K562 (cell line): Measurements from ENCODE around the gene EPO. TPM values are rescaled to one million over a fixed set of nuclear protein-coding genes. Genes with fewer than 3 reads are reported as not detected.

Source experiments
- ARHGAP35 ChIP-seq: fragments of 450-650 bp; IDR thresholded peaks from 2 replicates; pipeline ENCODE4 v1.6.1; 2018; ENCODE audit not compliant: partially characterized antibody
- ARNT ChIP-seq, 2 experiments: fragments of 450-650 bp; IDR thresholded peaks; 2 replicates each; pipeline ENCODE4 v1.6.1; 2016; ENCODE audit warnings: mild to moderate bottlenecking in 1 of 2
- ELF2 ChIP-seq: fragments of 250-450 bp; sonication (Bioruptor Pico); IDR thresholded peaks from 2 replicates; pipeline ENCODE4 v1.5.0; 2021; ENCODE audit warnings: mild to moderate bottlenecking
- HDAC1 ChIP-seq, 2 experiments: fragments of 450-650 bp; IDR thresholded peaks; 2 replicates each; pipeline ENCODE4 v1.6.1; 2016 to 2017; ENCODE audit warnings: inconsistent platforms in 1 of 2, mild to moderate bottlenecking in 1 of 2, moderate library complexity in 1 of 2
- HMGN3 ChIP-seq: IDR thresholded peaks from 2 replicates; pipeline ENCODE4 v1.6.1; 2011; ENCODE audit warnings: borderline replicate concordance, low read depth, mild to moderate bottlenecking, mixed read lengths, low read length; ENCODE audit not compliant: insufficient read length; ENCODE audit errors: extremely low read depth
- ZC3H4 ChIP-seq: sonication (generic); formaldehyde crosslinking; IDR thresholded peaks from 2 replicates; pipeline ENCODE4 v1.9.0; 2021; ENCODE audit warnings: missing genetic modification reagents, borderline replicate concordance
- ZNF586 ChIP-seq: fragments of 450-650 bp; formaldehyde crosslinking; conservative IDR thresholded peaks from 2 replicates; pipeline ENCODE4 v1.4.0; 2020; ENCODE audit warnings: mild to moderate bottlenecking, moderate library complexity
- polyA plus RNA-seq, 8 experiments: library from polyadenylated mRNA; depleted of rRNA in 4 of 8; stranded (reverse) in 5 of 8; unstranded in 3 of 8; fragments of >200 nt; fragmentation: Nextera tagmentation in 2 of 8; fragmentation: Illumina TruSeq in 1 of 8; extraction: Ambion mirVana in 2 of 8; extraction: Trizol in 1 of 8; gene quantifications; 2 replicates each; pipeline versions ENCODE4 v1.2.1 to v1.2.3, GENCODE V29; 2011 to 2014; ENCODE audit warnings: inconsistent platforms in 1 of 8, missing spikeins in 1 of 8
- total RNA-seq, 7 experiments: library from RNA; depleted of rRNA in 6 of 7; stranded (reverse); fragments of >200 nt in 6 of 7; fragmentation: Illumina TruSeq in 2 of 7; extraction: Trizol in 2 of 7; gene quantifications; 2 replicates each; pipeline versions ENCODE4 v1.2.1 to v1.2.3, GENCODE V29; 2011 to 2021; ENCODE audit warnings: low replicate concordance in 1 of 7
- TF ChIP-seq, protein P1 (sequence below), 2 experiments: fragments of 450-650 bp; IDR thresholded peaks; 2 replicates each; pipeline ENCODE4 v1.6.1; 2018; ENCODE audit warnings: mild to moderate bottlenecking in 2 of 2, low read depth in 1 of 2; ENCODE audit not compliant: partially characterized antibody in 2 of 2
- TF ChIP-seq, protein P2 (sequence below): fragments of 450-650 bp; IDR thresholded peaks from 2 replicates; pipeline ENCODE4 v1.6.1; 2016; ENCODE audit warnings: mild to moderate bottlenecking, moderate library complexity
- TF ChIP-seq, protein P3 (sequence below): fragments of 250-450 bp; sonication (Bioruptor Pico); IDR thresholded peaks from 2 replicates; pipeline ENCODE4 v1.8.0; 2022; ENCODE audit warnings: inconsistent platforms

EPO gene
- total and polyA plus RNA-seq, 9 of the 15 experiments (the other 6 are each of a cell fraction or from before 2014, with no cell fraction given) = 0.06 to 0.41 (median 0.07) TPM; not detected in 6

DNA sequence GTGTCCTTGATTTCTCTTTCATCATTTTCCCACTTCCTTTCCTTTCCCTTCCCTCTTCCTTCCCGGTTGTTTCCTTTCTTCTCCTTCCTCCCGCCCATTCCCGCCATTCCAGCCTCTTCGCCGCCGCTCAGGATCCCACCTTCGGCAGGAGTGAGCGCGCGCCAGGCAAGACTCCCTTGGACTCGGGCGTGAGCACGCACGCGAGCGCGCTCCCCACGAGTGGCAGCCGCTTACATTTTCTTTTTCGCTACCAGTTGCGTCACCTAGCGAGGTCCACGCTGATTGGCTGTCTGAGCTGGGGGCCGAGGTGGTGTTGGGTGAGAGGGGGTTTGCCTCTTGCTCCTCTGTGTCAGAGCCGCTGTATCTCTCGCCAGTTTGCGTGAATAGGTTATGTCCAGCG is 24.9 kb downstream of the EPO start (continued):
- TF ChIP-seq, protein P1, sequence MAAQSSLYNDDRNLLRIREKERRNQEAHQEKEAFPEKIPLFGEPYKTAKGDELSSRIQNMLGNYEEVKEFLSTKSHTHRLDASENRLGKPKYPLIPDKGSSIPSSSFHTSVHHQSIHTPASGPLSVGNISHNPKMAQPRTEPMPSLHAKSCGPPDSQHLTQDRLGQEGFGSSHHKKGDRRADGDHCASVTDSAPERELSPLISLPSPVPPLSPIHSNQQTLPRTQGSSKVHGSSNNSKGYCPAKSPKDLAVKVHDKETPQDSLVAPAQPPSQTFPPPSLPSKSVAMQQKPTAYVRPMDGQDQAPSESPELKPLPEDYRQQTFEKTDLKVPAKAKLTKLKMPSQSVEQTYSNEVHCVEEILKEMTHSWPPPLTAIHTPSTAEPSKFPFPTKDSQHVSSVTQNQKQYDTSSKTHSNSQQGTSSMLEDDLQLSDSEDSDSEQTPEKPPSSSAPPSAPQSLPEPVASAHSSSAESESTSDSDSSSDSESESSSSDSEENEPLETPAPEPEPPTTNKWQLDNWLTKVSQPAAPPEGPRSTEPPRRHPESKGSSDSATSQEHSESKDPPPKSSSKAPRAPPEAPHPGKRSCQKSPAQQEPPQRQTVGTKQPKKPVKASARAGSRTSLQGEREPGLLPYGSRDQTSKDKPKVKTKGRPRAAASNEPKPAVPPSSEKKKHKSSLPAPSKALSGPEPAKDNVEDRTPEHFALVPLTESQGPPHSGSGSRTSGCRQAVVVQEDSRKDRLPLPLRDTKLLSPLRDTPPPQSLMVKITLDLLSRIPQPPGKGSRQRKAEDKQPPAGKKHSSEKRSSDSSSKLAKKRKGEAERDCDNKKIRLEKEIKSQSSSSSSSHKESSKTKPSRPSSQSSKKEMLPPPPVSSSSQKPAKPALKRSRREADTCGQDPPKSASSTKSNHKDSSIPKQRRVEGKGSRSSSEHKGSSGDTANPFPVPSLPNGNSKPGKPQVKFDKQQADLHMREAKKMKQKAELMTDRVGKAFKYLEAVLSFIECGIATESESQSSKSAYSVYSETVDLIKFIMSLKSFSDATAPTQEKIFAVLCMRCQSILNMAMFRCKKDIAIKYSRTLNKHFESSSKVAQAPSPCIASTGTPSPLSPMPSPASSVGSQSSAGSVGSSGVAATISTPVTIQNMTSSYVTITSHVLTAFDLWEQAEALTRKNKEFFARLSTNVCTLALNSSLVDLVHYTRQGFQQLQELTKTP (IDR thresholded peaks at IDR 0.05; ENCODE audit: low read depth in 1 of 2, partially characterized antibody in 2 of 2) = no peak
- TF ChIP-seq ARHGAP35 (no peak), ZNF586 (CRISPR knock-in tag) (no peak), HMGN3 (no peak), ZC3H4 (no peak), ELF2 (CRISPR knock-in tag) (no peak), HDAC1 (IDR thresholded peaks at IDR 0.05) (peak in 1 of 2 experiments; percentile 48; a peak in 1 of 4 replicates), ARNT (IDR thresholded peaks at IDR 0.05) (no peak)
- TF ChIP-seq, protein P2, sequence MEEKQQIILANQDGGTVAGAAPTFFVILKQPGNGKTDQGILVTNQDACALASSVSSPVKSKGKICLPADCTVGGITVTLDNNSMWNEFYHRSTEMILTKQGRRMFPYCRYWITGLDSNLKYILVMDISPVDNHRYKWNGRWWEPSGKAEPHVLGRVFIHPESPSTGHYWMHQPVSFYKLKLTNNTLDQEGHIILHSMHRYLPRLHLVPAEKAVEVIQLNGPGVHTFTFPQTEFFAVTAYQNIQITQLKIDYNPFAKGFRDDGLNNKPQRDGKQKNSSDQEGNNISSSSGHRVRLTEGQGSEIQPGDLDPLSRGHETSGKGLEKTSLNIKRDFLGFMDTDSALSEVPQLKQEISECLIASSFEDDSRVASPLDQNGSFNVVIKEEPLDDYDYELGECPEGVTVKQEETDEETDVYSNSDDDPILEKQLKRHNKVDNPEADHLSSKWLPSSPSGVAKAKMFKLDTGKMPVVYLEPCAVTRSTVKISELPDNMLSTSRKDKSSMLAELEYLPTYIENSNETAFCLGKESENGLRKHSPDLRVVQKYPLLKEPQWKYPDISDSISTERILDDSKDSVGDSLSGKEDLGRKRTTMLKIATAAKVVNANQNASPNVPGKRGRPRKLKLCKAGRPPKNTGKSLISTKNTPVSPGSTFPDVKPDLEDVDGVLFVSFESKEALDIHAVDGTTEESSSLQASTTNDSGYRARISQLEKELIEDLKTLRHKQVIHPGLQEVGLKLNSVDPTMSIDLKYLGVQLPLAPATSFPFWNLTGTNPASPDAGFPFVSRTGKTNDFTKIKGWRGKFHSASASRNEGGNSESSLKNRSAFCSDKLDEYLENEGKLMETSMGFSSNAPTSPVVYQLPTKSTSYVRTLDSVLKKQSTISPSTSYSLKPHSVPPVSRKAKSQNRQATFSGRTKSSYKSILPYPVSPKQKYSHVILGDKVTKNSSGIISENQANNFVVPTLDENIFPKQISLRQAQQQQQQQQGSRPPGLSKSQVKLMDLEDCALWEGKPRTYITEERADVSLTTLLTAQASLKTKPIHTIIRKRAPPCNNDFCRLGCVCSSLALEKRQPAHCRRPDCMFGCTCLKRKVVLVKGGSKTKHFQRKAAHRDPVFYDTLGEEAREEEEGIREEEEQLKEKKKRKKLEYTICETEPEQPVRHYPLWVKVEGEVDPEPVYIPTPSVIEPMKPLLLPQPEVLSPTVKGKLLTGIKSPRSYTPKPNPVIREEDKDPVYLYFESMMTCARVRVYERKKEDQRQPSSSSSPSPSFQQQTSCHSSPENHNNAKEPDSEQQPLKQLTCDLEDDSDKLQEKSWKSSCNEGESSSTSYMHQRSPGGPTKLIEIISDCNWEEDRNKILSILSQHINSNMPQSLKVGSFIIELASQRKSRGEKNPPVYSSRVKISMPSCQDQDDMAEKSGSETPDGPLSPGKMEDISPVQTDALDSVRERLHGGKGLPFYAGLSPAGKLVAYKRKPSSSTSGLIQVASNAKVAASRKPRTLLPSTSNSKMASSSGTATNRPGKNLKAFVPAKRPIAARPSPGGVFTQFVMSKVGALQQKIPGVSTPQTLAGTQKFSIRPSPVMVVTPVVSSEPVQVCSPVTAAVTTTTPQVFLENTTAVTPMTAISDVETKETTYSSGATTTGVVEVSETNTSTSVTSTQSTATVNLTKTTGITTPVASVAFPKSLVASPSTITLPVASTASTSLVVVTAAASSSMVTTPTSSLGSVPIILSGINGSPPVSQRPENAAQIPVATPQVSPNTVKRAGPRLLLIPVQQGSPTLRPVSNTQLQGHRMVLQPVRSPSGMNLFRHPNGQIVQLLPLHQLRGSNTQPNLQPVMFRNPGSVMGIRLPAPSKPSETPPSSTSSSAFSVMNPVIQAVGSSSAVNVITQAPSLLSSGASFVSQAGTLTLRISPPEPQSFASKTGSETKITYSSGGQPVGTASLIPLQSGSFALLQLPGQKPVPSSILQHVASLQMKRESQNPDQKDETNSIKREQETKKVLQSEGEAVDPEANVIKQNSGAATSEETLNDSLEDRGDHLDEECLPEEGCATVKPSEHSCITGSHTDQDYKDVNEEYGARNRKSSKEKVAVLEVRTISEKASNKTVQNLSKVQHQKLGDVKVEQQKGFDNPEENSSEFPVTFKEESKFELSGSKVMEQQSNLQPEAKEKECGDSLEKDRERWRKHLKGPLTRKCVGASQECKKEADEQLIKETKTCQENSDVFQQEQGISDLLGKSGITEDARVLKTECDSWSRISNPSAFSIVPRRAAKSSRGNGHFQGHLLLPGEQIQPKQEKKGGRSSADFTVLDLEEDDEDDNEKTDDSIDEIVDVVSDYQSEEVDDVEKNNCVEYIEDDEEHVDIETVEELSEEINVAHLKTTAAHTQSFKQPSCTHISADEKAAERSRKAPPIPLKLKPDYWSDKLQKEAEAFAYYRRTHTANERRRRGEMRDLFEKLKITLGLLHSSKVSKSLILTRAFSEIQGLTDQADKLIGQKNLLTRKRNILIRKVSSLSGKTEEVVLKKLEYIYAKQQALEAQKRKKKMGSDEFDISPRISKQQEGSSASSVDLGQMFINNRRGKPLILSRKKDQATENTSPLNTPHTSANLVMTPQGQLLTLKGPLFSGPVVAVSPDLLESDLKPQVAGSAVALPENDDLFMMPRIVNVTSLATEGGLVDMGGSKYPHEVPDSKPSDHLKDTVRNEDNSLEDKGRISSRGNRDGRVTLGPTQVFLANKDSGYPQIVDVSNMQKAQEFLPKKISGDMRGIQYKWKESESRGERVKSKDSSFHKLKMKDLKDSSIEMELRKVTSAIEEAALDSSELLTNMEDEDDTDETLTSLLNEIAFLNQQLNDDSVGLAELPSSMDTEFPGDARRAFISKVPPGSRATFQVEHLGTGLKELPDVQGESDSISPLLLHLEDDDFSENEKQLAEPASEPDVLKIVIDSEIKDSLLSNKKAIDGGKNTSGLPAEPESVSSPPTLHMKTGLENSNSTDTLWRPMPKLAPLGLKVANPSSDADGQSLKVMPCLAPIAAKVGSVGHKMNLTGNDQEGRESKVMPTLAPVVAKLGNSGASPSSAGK = peak; percentile 62
- TF ChIP-seq, protein P3, sequence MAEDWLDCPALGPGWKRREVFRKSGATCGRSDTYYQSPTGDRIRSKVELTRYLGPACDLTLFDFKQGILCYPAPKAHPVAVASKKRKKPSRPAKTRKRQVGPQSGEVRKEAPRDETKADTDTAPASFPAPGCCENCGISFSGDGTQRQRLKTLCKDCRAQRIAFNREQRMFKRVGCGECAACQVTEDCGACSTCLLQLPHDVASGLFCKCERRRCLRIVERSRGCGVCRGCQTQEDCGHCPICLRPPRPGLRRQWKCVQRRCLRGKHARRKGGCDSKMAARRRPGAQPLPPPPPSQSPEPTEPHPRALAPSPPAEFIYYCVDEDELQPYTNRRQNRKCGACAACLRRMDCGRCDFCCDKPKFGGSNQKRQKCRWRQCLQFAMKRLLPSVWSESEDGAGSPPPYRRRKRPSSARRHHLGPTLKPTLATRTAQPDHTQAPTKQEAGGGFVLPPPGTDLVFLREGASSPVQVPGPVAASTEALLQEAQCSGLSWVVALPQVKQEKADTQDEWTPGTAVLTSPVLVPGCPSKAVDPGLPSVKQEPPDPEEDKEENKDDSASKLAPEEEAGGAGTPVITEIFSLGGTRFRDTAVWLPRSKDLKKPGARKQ (CRISPR knock-in tag) = peak; percentile 79; the same call in 1 of the 2 replicates
